Measurements from ENCODE around the gene SLC25A52.

SLC25A52 gene

GRCh38 chr18:31798399-31798798 is 37.7 kb upstream of the SLC25A52 start:
- Histone ChIP-seq H3F3A (ENCODE audit: control insufficient read depth, insufficient read depth) (no peaks in the 10 kb centered on the region), H3K9me2 (replicated peaks; ENCODE audit: control insufficient read depth, low read length) (no peaks in the 10 kb centered on the region), H4K20me1 (ENCODE audit: control insufficient read depth, insufficient read depth, low read depth, low read length) (no peaks in the 10 kb centered on the region), H3K79me2 (ENCODE audit: control insufficient read depth, low read length) (no peaks in the 10 kb centered on the region), H3K4me2 (ENCODE audit: low read length) (no peak overlapping the region), H3K27me3 (ENCODE audit: control insufficient read depth, low read length) (no peaks in the 10 kb centered on the region), H3K27ac (ENCODE audit: low read depth, low read length) (no peak overlapping the region), H3K36me3 (ENCODE audit: control insufficient read depth, low read length) (no peaks in the 10 kb centered on the region), H3K9me3 (ENCODE audit: control insufficient read depth, insufficient read depth, low read length) (no peaks in the 10 kb centered on the region), H3K4me3 (ENCODE audit: low read length) (no peak overlapping the region), H3K4me1 (ENCODE audit: control insufficient read depth, low read length) (no peaks in the 10 kb centered on the region)
- TF ChIP-seq CTCF (IDR thresholded peaks at IDR 0.05; ENCODE audit: low read depth, low read length, poor library complexity, severe bottlenecking) = no peak
- no peak for TF ChIP-seq EZH2phosphoT487 (IDR thresholded peaks at IDR 0.05; ENCODE audit: borderline replicate concordance, low read length)

GRCh38 chr18:31795747-31796146 is 35.1 kb upstream of the SLC25A52 start:
- H3K36me3 ChIP-seq (ENCODE audit: control insufficient read depth, low read length) = no peaks in the 10 kb centered on the region
- no peaks in the 10 kb centered on the region for H3K79me2 ChIP-seq (ENCODE audit: control insufficient read depth, low read length)
- no peak overlapping the region for H3K4me3 ChIP-seq (ENCODE audit: low read length)
- H3K27me3 ChIP-seq (ENCODE audit: control insufficient read depth, low read length) = no peaks in the 10 kb centered on the region
- TF ChIP-seq CTCF (IDR thresholded peaks at IDR 0.05; ENCODE audit: low read depth, low read length, poor library complexity, severe bottlenecking) = no peak
- TF ChIP-seq EZH2phosphoT487 (IDR thresholded peaks at IDR 0.05; ENCODE audit: borderline replicate concordance, low read length) = no peak
- H4K20me1 ChIP-seq (ENCODE audit: control insufficient read depth, insufficient read depth, low read depth, low read length) = no peaks in the 10 kb centered on the region
- H3F3A ChIP-seq (ENCODE audit: control insufficient read depth, insufficient read depth) = no peaks in the 10 kb centered on the region
- no peak overlapping the region for H3K27ac ChIP-seq (ENCODE audit: low read depth, low read length)
- H3K9me2 ChIP-seq (replicated peaks; ENCODE audit: control insufficient read depth, low read length) = no peaks in the 10 kb centered on the region
- H3K4me1 ChIP-seq (ENCODE audit: control insufficient read depth, low read length) = no peaks in the 10 kb centered on the region
- no peaks in the 10 kb centered on the region for H3K9me3 ChIP-seq (ENCODE audit: control insufficient read depth, insufficient read depth, low read length)
- H3K4me2 ChIP-seq (ENCODE audit: low read length) = no peak overlapping the region

- no peaks in the 10 kb centered on the region for H3K4me1 ChIP-seq (ENCODE audit: control insufficient read depth, low read length)
- H4K20me1 ChIP-seq (ENCODE audit: control insufficient read depth, insufficient read depth, low read depth, low read length) = no peaks in the 10 kb centered on the region
- H3K4me3 ChIP-seq (ENCODE audit: low read length) = no peak overlapping the region
- no peaks in the 10 kb centered on the region for H3F3A ChIP-seq (ENCODE audit: control insufficient read depth, insufficient read depth)
- H3K9me3 ChIP-seq (ENCODE audit: control insufficient read depth, insufficient read depth, low read length) = no peaks in the 10 kb centered on the region
- H3K27me3 ChIP-seq (ENCODE audit: control insufficient read depth, low read length) = no peaks in the 10 kb centered on the region
- no peaks in the 10 kb centered on the region for H3K9me2 ChIP-seq (replicated peaks; ENCODE audit: control insufficient read depth, low read length)
- no peaks in the 10 kb centered on the region for H3K36me3 ChIP-seq (ENCODE audit: control insufficient read depth, low read length)
- H3K27ac ChIP-seq (ENCODE audit: low read depth, low read length) = no peak overlapping the region
- no peaks in the 10 kb centered on the region for H3K79me2 ChIP-seq (ENCODE audit: control insufficient read depth, low read length)
- no peak for TF ChIP-seq EZH2phosphoT487 (IDR thresholded peaks at IDR 0.05; ENCODE audit: borderline replicate concordance, low read length)
- H3K4me2 ChIP-seq (ENCODE audit: low read length) = no peak overlapping the region
Measured at GRCh38 chr18:31793531-31793930, 32.9 kb upstream of the SLC25A52 start.

GRCh38 chr18:31792580-31792911 is 31.9 kb upstream of the SLC25A52 start:
- H3K4me2 ChIP-seq (ENCODE audit: low read length) = no peak overlapping the region

More at GRCh38 chr18:31792580-31792911, 31.9 kb upstream of the SLC25A52 start:
- TF ChIP-seq EZH2phosphoT487 (IDR thresholded peaks at IDR 0.05; ENCODE audit: borderline replicate concordance, low read length) (no peak), CTCF (IDR thresholded peaks at IDR 0.05; ENCODE audit: low read depth, low read length, poor library complexity, severe bottlenecking) (no peak)
- Histone ChIP-seq H3K4me1 (ENCODE audit: control insufficient read depth, low read length) (no peaks in the 10 kb centered on the region), H3K9me2 (replicated peaks; ENCODE audit: control insufficient read depth, low read length) (no peaks in the 10 kb centered on the region), H3K36me3 (ENCODE audit: control insufficient read depth, low read length) (no peaks in the 10 kb centered on the region), H3K79me2 (ENCODE audit: control insufficient read depth, low read length) (no peaks in the 10 kb centered on the region), H3K27ac (ENCODE audit: low read depth, low read length) (no peak overlapping the region), H4K20me1 (ENCODE audit: control insufficient read depth, insufficient read depth, low read depth, low read length) (no peaks in the 10 kb centered on the region), H3K27me3 (ENCODE audit: control insufficient read depth, low read length) (no peaks in the 10 kb centered on the region), H3F3A (ENCODE audit: control insufficient read depth, insufficient read depth) (no peaks in the 10 kb centered on the region), H3K9me3 (ENCODE audit: control insufficient read depth, insufficient read depth, low read length) (no peaks in the 10 kb centered on the region), H3K4me3 (ENCODE audit: low read length) (no peak overlapping the region)

Data from DOHH2 (cell line).